Liver (tissue), 9 donors: Measurements from ENCODE around the gene GRIK2. TPM values are rescaled to one million over a fixed set of nuclear protein-coding genes. Genes with fewer than 3 reads are reported as not detected.

ENCODE experiments used
- DNase-seq: peaks from one replicate; pipeline ENCODE4 v3.0.0-alpha.2; 2017; ENCODE audit warnings: low spot score
- H3K27ac ChIP-seq, 2 donors: one replicate each; pipeline ENCODE4 v1.7.0; 2013; ENCODE audit warnings: inconsistent platforms in 2 of 2, low read length in 2 of 2, control low read depth in 1 of 2, low read depth in 1 of 2, mild to moderate bottlenecking in 1 of 2
- H3K27me3 ChIP-seq, 4 donors: one replicate each; pipeline versions ENCODE4 v1.6.1 to v1.7.0; 2013; ENCODE audit warnings: low read length in 3 of 4, inconsistent platforms in 1 of 4, mild to moderate bottlenecking in 1 of 4, moderate library complexity in 1 of 4; ENCODE audit not compliant: control insufficient read depth in 4 of 4, insufficient read depth in 4 of 4
- H3K36me3 ChIP-seq, 4 donors: one replicate each; pipeline versions ENCODE4 v1.6.1 to v1.7.0; 2013; ENCODE audit warnings: low read length in 3 of 4, mild to moderate bottlenecking in 3 of 4, low read depth in 1 of 4, moderate library complexity in 1 of 4; ENCODE audit not compliant: control insufficient read depth in 4 of 4, insufficient read depth in 3 of 4
- H3K4me1 ChIP-seq, 4 donors: one replicate each; pipeline versions ENCODE4 v1.6.1 to v1.7.0; 2013; ENCODE audit warnings: low read length in 3 of 4, mild to moderate bottlenecking in 3 of 4, moderate library complexity in 1 of 4; ENCODE audit not compliant: control insufficient read depth in 4 of 4, insufficient read depth in 4 of 4
- H3K4me3 ChIP-seq, 3 donors: one replicate each; pipeline versions ENCODE4 v1.6.1 to v1.7.0; 2013; ENCODE audit warnings: low read length in 3 of 3, control low read depth in 1 of 3, low read depth in 1 of 3, mild to moderate bottlenecking in 1 of 3
- H3K9ac ChIP-seq, 2 donors: one replicate each; pipeline ENCODE4 v1.7.0; 2013; ENCODE audit warnings: low read length in 2 of 2, mild to moderate bottlenecking in 2 of 2, moderate library complexity in 2 of 2, control low read depth in 1 of 2, low read depth in 1 of 2
- H3K9me3 ChIP-seq, 4 donors: one replicate each; pipeline versions ENCODE4 v1.6.1 to v1.7.0; 2013; ENCODE audit warnings: low read length in 3 of 4; ENCODE audit not compliant: control insufficient read depth in 4 of 4
- FOXA1 ChIP-seq: IDR thresholded peaks from 2 replicates; pipeline ENCODE4 v1.6.1; 2016; ENCODE audit warnings: antibody characterized with exemption
- GABPA ChIP-seq, 2 donors: IDR thresholded peaks in 1 of 2; conservative IDR thresholded peaks in 1 of 2; 2 replicates each; pipeline ENCODE4 v1.6.1; 2016; ENCODE audit warnings: antibody characterized with exemption in 2 of 2, mild to moderate bottlenecking in 1 of 2, moderate library complexity in 1 of 2
- HNF4A ChIP-seq, 2 donors: conservative IDR thresholded peaks; 2 replicates each; pipeline ENCODE4 v1.6.1; 2016; ENCODE audit warnings: antibody characterized with exemption in 2 of 2, mild to moderate bottlenecking in 2 of 2
- JUND ChIP-seq, 2 donors: IDR thresholded peaks; 2 replicates each; pipeline ENCODE4 v1.6.1; 2016; ENCODE audit warnings: antibody characterized with exemption in 2 of 2
- NR2F2 ChIP-seq: IDR thresholded peaks from 2 replicates; pipeline ENCODE4 v1.6.1; 2016; ENCODE audit warnings: antibody characterized with exemption
- RXRA ChIP-seq, 2 donors: IDR thresholded peaks; 2 replicates each; pipeline ENCODE4 v1.6.1; 2017 to 2018; ENCODE audit warnings: antibody characterized with exemption in 2 of 2, mild to moderate bottlenecking in 1 of 2
- TAF1 ChIP-seq: conservative IDR thresholded peaks from 2 replicates; pipeline ENCODE4 v1.6.1; 2016; ENCODE audit warnings: antibody characterized with exemption, mild to moderate bottlenecking
- YY1 ChIP-seq: IDR thresholded peaks from 2 replicates; pipeline ENCODE4 v1.6.1; 2016; ENCODE audit warnings: antibody characterized with exemption, mild to moderate bottlenecking
- WGBS: extraction: QIAGEN DNeasy Blood & Tissue Kit; methylation state at CpG from one replicate; pipeline ENCODE4 v1.1.7; 2013; 5-methylcytosine and 5-hydroxymethylcytosine counted together
- polyA plus RNA-seq, 2 donors: library from polyadenylated mRNA; stranded (reverse) in 1 of 2; unstranded in 1 of 2; fragments of 200-250 nt in 1 of 2; fragments of >200 nt in 1 of 2; fragmentation: Nextera tagmentation in 1 of 2; extraction: Ambion mirVana in 1 of 2; gene quantifications; one replicate each; pipeline versions ENCODE4 v1.2.1 to v1.2.3, GENCODE V29; 2013 to 2015
- total RNA-seq, 2 donors: library from RNA; depleted of rRNA; stranded (reverse); fragments of >200 nt; gene quantifications; one replicate each; pipeline ENCODE4 v1.2.3, GENCODE V29; 2014
- TF ChIP-seq, protein P1 (sequence below): IDR thresholded peaks from 2 replicates; pipeline ENCODE4 v1.6.1; 2016; ENCODE audit warnings: antibody characterized with exemption
- TF ChIP-seq, protein P2 (sequence below): IDR thresholded peaks from 2 replicates; pipeline ENCODE4 v1.6.1; 2016; ENCODE audit warnings: antibody characterized with exemption
- TF ChIP-seq, protein P3 (sequence below): IDR thresholded peaks from 2 replicates; pipeline ENCODE4 v1.6.1; 2016; ENCODE audit warnings: antibody characterized with exemption
- TF ChIP-seq, protein P4 (sequence below): IDR thresholded peaks from 2 replicates; pipeline ENCODE4 v1.6.1; 2016; ENCODE audit warnings: antibody characterized with exemption, mild to moderate bottlenecking
- TF ChIP-seq, protein P5 (sequence below): fragments of 150-350 bp; IDR thresholded peaks from 2 replicates; pipeline ENCODE4 v1.5.1; 2017; ENCODE audit warnings: improper control_type of control experiment, low read depth, low read length; ENCODE audit not compliant: missing input control
- donor health status: healthy.
- donor health status: healthy.
- donor health status: healthy.
- donor health status: healthy.
- donor health status: healthy.

Gene GRIK2
- total and polyA plus RNA-seq, 4 donors = 0.02 to 0.17 (median 0.05) TPM

DNA sequence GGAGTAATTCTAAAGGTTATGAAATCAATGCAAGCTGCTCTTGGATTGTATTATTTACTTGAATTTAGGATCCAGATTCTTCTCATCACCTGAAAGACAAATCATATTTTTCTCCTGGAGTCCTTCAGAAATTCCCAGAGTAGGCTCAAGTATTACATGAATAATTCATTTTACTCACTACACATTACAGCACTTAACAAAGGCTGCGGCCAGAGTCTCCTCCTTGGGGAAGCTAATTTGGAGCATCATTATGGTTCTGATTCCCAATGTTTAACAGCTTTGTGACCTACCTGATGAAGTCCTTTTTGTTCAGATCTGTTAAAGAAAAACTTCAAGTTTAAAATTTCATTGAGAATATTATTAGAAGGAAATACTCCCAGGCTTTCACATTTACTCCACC is 28.7 kb downstream of the GRIK2 start:
- no peak for TF ChIP-seq GABPA (IDR thresholded peaks at IDR 0.05 in 1 of 2, conservative IDR thresholded peaks at IDR 0.05 in 1 of 2)
- TF ChIP-seq TAF1 = no peak
- no peak for TF ChIP-seq JUND (IDR thresholded peaks at IDR 0.05)
- no peak for TF ChIP-seq HNF4A (conservative IDR thresholded peaks at IDR 0.05)
- TF ChIP-seq, protein P1, sequence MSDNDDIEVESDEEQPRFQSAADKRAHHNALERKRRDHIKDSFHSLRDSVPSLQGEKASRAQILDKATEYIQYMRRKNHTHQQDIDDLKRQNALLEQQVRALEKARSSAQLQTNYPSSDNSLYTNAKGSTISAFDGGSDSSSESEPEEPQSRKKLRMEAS = no peak
- no peak for TF ChIP-seq RXRA (IDR thresholded peaks at IDR 0.05)
- TF ChIP-seq, protein P2, sequence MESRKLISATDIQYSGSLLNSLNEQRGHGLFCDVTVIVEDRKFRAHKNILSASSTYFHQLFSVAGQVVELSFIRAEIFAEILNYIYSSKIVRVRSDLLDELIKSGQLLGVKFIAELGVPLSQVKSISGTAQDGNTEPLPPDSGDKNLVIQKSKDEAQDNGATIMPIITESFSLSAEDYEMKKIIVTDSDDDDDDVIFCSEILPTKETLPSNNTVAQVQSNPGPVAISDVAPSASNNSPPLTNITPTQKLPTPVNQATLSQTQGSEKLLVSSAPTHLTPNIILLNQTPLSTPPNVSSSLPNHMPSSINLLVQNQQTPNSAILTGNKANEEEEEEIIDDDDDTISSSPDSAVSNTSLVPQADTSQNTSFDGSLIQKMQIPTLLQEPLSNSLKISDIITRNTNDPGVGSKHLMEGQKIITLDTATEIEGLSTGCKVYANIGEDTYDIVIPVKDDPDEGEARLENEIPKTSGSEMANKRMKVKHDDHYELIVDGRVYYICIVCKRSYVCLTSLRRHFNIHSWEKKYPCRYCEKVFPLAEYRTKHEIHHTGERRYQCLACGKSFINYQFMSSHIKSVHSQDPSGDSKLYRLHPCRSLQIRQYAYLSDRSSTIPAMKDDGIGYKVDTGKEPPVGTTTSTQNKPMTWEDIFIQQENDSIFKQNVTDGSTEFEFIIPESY = no peak
- TF ChIP-seq, protein P3, sequence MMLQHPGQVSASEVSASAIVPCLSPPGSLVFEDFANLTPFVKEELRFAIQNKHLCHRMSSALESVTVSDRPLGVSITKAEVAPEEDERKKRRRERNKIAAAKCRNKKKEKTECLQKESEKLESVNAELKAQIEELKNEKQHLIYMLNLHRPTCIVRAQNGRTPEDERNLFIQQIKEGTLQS = no peak
- WGBS = 79% methylated on average over 1 of the region's 1 CpG
- H3K27me3 ChIP-seq = no peaks in the 10 kb centered on the region

DNA sequence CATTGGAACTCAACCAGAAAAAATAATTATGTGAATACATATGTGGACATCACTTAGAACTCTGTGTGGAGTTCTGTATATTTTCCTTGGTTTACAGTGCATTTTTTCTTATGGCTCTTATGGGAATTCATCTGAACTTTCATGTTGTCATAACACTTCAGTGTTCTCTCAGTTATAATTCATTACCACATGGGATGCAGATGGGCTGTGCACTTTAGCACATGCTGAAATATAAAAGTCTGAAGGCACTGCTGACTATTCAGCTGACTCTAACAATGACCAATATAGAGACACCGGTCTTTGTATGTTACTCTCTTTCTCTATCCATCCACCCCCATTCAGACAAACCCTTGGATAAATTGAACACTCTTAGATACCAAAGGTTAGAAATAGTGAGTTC is 29.3 kb downstream of the GRIK2 start:
- DNase-seq = no peak
- Histone ChIP-seq H3K9me3 (peaks cover 0 to 3% (median 0%) of the 10 kb centered on the region in 4 donors), H3K27me3 (no peaks in the 10 kb centered on the region), H3K27ac (no peak overlapping the region), H3K9ac (no peak overlapping the region), H3K4me1 (no peaks in the 10 kb centered on the region), H3K4me3 (no peak overlapping the region), H3K36me3 (no peaks in the 10 kb centered on the region)
- 99% methylated on average over 1 of the region's 1 CpG for WGBS
- TF ChIP-seq NR2F2 = no peak
- TF ChIP-seq, protein P4, sequence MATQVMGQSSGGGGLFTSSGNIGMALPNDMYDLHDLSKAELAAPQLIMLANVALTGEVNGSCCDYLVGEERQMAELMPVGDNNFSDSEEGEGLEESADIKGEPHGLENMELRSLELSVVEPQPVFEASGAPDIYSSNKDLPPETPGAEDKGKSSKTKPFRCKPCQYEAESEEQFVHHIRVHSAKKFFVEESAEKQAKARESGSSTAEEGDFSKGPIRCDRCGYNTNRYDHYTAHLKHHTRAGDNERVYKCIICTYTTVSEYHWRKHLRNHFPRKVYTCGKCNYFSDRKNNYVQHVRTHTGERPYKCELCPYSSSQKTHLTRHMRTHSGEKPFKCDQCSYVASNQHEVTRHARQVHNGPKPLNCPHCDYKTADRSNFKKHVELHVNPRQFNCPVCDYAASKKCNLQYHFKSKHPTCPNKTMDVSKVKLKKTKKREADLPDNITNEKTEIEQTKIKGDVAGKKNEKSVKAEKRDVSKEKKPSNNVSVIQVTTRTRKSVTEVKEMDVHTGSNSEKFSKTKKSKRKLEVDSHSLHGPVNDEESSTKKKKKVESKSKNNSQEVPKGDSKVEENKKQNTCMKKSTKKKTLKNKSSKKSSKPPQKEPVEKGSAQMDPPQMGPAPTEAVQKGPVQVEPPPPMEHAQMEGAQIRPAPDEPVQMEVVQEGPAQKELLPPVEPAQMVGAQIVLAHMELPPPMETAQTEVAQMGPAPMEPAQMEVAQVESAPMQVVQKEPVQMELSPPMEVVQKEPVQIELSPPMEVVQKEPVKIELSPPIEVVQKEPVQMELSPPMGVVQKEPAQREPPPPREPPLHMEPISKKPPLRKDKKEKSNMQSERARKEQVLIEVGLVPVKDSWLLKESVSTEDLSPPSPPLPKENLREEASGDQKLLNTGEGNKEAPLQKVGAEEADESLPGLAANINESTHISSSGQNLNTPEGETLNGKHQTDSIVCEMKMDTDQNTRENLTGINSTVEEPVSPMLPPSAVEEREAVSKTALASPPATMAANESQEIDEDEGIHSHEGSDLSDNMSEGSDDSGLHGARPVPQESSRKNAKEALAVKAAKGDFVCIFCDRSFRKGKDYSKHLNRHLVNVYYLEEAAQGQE = no peak
- TF ChIP-seq, protein P1 = no peak
- TF ChIP-seq, protein P2 = no peak
- TF ChIP-seq FOXA1 = no peak
- TF ChIP-seq, protein P5, sequence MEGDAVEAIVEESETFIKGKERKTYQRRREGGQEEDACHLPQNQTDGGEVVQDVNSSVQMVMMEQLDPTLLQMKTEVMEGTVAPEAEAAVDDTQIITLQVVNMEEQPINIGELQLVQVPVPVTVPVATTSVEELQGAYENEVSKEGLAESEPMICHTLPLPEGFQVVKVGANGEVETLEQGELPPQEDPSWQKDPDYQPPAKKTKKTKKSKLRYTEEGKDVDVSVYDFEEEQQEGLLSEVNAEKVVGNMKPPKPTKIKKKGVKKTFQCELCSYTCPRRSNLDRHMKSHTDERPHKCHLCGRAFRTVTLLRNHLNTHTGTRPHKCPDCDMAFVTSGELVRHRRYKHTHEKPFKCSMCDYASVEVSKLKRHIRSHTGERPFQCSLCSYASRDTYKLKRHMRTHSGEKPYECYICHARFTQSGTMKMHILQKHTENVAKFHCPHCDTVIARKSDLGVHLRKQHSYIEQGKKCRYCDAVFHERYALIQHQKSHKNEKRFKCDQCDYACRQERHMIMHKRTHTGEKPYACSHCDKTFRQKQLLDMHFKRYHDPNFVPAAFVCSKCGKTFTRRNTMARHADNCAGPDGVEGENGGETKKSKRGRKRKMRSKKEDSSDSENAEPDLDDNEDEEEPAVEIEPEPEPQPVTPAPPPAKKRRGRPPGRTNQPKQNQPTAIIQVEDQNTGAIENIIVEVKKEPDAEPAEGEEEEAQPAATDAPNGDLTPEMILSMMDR = no peak
- TF ChIP-seq TAF1 = no peak
- TF ChIP-seq, protein P3 = no peak
- no peak for TF ChIP-seq GABPA (IDR thresholded peaks at IDR 0.05 in 1 of 2, conservative IDR thresholded peaks at IDR 0.05 in 1 of 2)
- no peak for TF ChIP-seq HNF4A (conservative IDR thresholded peaks at IDR 0.05)
- no peak for TF ChIP-seq YY1

More for the DNA sequence above, 28.7 kb downstream of the GRIK2 start:
- H3K9me3 ChIP-seq = peaks cover 0 to 3% (median 0%) of the 10 kb centered on the region in 4 donors
- no peak overlapping the region for H3K27ac ChIP-seq
- no peak for DNase-seq
- H3K4me1 ChIP-seq = no peaks in the 10 kb centered on the region
- no peak overlapping the region for H3K4me3 ChIP-seq
- H3K36me3 ChIP-seq = no peaks in the 10 kb centered on the region
- no peak overlapping the region for H3K9ac ChIP-seq
